HepG2 (cell line): ENCODE data around the gene NT5DC1.

ENCODE experiments used
- CTCF ChIP-seq: sonication (generic); formaldehyde crosslinking; IDR thresholded peaks from 2 replicates; pipeline ENCODE4 v1.5.0; 2020; ENCODE audit warnings: mild to moderate bottlenecking, missing genetic modification reagents, moderate library complexity
- EZH2 ChIP-seq: conservative IDR thresholded peaks from 2 replicates; pipeline ENCODE4 v1.6.1; 2012; ENCODE audit warnings: mild to moderate bottlenecking, low read depth, low read length, moderate library complexity
- FOXA3 ChIP-seq: IDR thresholded peaks from 2 replicates; pipeline ENCODE4 v1.6.1; 2016; ENCODE audit warnings: missing genetic modification reagents, missing compliant biosample characterization
- HMGXB4 ChIP-seq, 2 experiments: sonication (generic) in 1 of 2; formaldehyde crosslinking in 1 of 2; IDR thresholded peaks; 2 replicates each; pipeline versions ENCODE4 v1.4.0 to v1.6.1; 2018 to 2020; ENCODE audit warnings: missing genetic modification reagents in 2 of 2, borderline replicate concordance in 1 of 2, low read depth in 1 of 2, mild to moderate bottlenecking in 1 of 2, missing biosample characterization in 1 of 2
- KDM3A ChIP-seq: IDR thresholded peaks from 2 replicates; pipeline ENCODE4 v1.6.1; 2018; ENCODE audit warnings: low read depth, missing compliant biosample characterization
- KLF9 ChIP-seq: IDR thresholded peaks from 2 replicates; pipeline ENCODE4 v1.6.1; 2016; ENCODE audit warnings: low read depth
- ZNF230 ChIP-seq: sonication (generic); formaldehyde crosslinking; IDR thresholded peaks from 2 replicates; pipeline ENCODE4 v1.4.0; 2020; ENCODE audit warnings: mild to moderate bottlenecking, missing genetic modification reagents
- ZNF331 ChIP-seq: sonication (generic); formaldehyde crosslinking; IDR thresholded peaks from 2 replicates; pipeline ENCODE4 v1.4.0; 2020; ENCODE audit warnings: missing genetic modification reagents
- ZNF547 ChIP-seq: sonication (generic); formaldehyde crosslinking; IDR thresholded peaks from 2 replicates; pipeline ENCODE4 v1.5.1; 2020; ENCODE audit warnings: mild to moderate bottlenecking, missing genetic modification reagents
- ZNF556 ChIP-seq: sonication (generic); formaldehyde crosslinking; IDR thresholded peaks from 2 replicates; pipeline ENCODE4 v1.4.0; 2020; ENCODE audit warnings: mild to moderate bottlenecking, missing genetic modification reagents, borderline replicate concordance
- ZNF589 ChIP-seq: sonication (generic); formaldehyde crosslinking; conservative IDR thresholded peaks from 2 replicates; pipeline ENCODE4 v1.8.0; 2022; ENCODE audit warnings: mild to moderate bottlenecking, moderate library complexity, missing genetic modification reagents
- ZNF672 ChIP-seq: sonication (generic); formaldehyde crosslinking; IDR thresholded peaks from 2 replicates; pipeline ENCODE4 v1.8.1; 2022; ENCODE audit warnings: missing genetic modification reagents
- ZNF780A ChIP-seq: sonication (generic); formaldehyde crosslinking; IDR thresholded peaks from 2 replicates; pipeline ENCODE4 v1.8.0; 2022; ENCODE audit warnings: mild to moderate bottlenecking, missing genetic modification reagents, moderate library complexity
- ZNF883 ChIP-seq: sonication (generic); formaldehyde crosslinking; IDR thresholded peaks from 2 replicates; pipeline ENCODE4 v1.5.1; 2020; ENCODE audit warnings: mild to moderate bottlenecking, missing genetic modification reagents; ENCODE audit errors: not compliant biosample characterization

- TF ChIP-seq ZNF547 (CRISPR knock-in tag): no peak
- TF ChIP-seq KLF9: no peak
- no peak for TF ChIP-seq ZNF672 (CRISPR knock-in tag)
- TF ChIP-seq ZNF230 (CRISPR knock-in tag): no peak
- TF ChIP-seq HMGXB4 (CRISPR knock-in tag; IDR thresholded peaks at IDR 0.05; ENCODE audit: borderline replicate concordance in 1 of 2, low read depth in 1 of 2): no peak
- peak; percentile 82 for TF ChIP-seq ZNF331 (CRISPR knock-in tag)
- TF ChIP-seq ZNF589: no peak
- no peak for TF ChIP-seq EZH2
- TF ChIP-seq ZNF556 (CRISPR knock-in tag): no peak
- TF ChIP-seq ZNF883: no peak
- TF ChIP-seq FOXA3 (CRISPR knock-in tag): peak; percentile 60
- no peak for TF ChIP-seq KDM3A (CRISPR knock-in tag)
- no peak for TF ChIP-seq CTCF (CRISPR knock-in tag)
- TF ChIP-seq ZNF780A: no peak
Measured at GRCh38 chr6:116247285-116247684, 146.6 kb downstream of the NT5DC1 start.
